ENCODE data around the gene NPPC. TPM values are rescaled to one million over a fixed set of nuclear protein-coding genes. Genes with fewer than 3 reads are reported as not detected.

The NPPC gene
- polyA plus RNA-seq, 2 of the 4 experiments (the other 2 are of a cell fraction): not detected

DNA sequence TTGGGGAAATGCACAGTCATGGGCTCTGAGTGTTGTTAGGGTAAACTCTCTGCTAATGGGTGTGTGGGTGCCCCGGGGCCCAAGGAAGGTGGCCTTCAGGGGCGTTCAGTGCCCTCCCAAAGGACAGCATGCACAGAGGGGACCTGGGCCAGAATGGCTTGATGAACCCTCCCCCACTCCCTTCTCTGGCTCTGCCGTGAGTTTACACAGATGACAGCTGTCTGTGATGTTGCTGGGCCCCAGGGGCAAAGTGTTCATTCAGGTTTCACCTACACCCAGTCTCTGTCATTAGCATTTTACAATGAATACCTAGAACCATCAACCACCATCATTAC lies 3.2 kb downstream of the NPPC start:
- no peak overlapping the region for H3K4me3 ChIP-seq
- peaks cover 4% of the 10 kb centered on the region; the same call in 1 of the 3 replicates for H3K4me1 ChIP-seq
- no peak overlapping the region for H3K27ac ChIP-seq
- no peak for ATAC-seq
- FAIRE-seq: no peak
- ChIA-PET POLR2A (no interaction called here), CTCF (interaction anchor here (1.0 to 12.7 kb wide), 9 partner anchors 12 to 521 kb away, joined by 3 to 154 read pairs (median 30); no protein-coding TSS in a partner anchor)
- WGBS (ENCODE audit: missing lambda C conversion rate): 44% methylated on average over 3 of the region's 3 CpGs
- DNase-seq (ENCODE audit: low read depth in 1 of 2, low spot score in 1 of 2): no peak
- no peak overlapping the region for H3K4me2 ChIP-seq
- no peak for TF ChIP-seq USF2 (IDR thresholded peaks at IDR 0.05)
- no peak for TF ChIP-seq POLR2AphosphoS2 (conservative IDR thresholded peaks at IDR 0.05; ENCODE audit: low read length)
- no peak for TF ChIP-seq POLR2A (IDR thresholded peaks at IDR 0.05; ENCODE audit: low read length)
- no peak for TF ChIP-seq HOXB13 (CRISPR knock-in tag; IDR thresholded peaks at IDR 0.05; ENCODE audit: low read depth)
- TF ChIP-seq RAD21 (conservative IDR thresholded peaks at IDR 0.05 in 1 of 2, IDR thresholded peaks at IDR 0.05 in 1 of 2): no peak
- no peak for TF ChIP-seq CEBPB (IDR thresholded peaks at IDR 0.05)
- no peak for TF ChIP-seq CBX2 (IDR thresholded peaks at IDR 0.05; ENCODE audit: borderline replicate concordance, low read depth)
- TF ChIP-seq FOSB (CRISPR knock-in tag; IDR thresholded peaks at IDR 0.05): no peak
- TF ChIP-seq NFE2L2 (conservative IDR thresholded peaks at IDR 0.05; ENCODE audit: low read length): no peak
- TF ChIP-seq HOXB5 (CRISPR knock-in tag; IDR thresholded peaks at IDR 0.05): no peak
- TF ChIP-seq KDM1A (IDR thresholded peaks at IDR 0.05; ENCODE audit: low read depth): no peak
- no peak for TF ChIP-seq ZFP36 (IDR thresholded peaks at IDR 0.05; ENCODE audit: borderline replicate concordance, partially characterized antibody)
- no peak for TF ChIP-seq TP53 (CRISPR knock-in tag; IDR thresholded peaks at IDR 0.05)
- H3K9me3 ChIP-seq: no peaks in the 10 kb centered on the region

GRCh38 chr2:231922311-231923009 lies 3.7 kb downstream of the NPPC start:
- no peak for TF ChIP-seq USF2 (IDR thresholded peaks at IDR 0.05)
- no peak for TF ChIP-seq SMC3 (IDR thresholded peaks at IDR 0.05)
- no peak for TF ChIP-seq POLR2AphosphoS2 (conservative IDR thresholded peaks at IDR 0.05; ENCODE audit: low read length)
- no peak for TF ChIP-seq ATOH8 (CRISPR knock-in tag; IDR thresholded peaks at IDR 0.05; ENCODE audit: low read depth)
- no peak for TF ChIP-seq TP53 (CRISPR knock-in tag; IDR thresholded peaks at IDR 0.05)
- no peak for TF ChIP-seq PHF8 (IDR thresholded peaks at IDR 0.05; ENCODE audit: borderline replicate concordance, low read depth)
- no peak for TF ChIP-seq EHMT2 (IDR thresholded peaks at IDR 0.05; ENCODE audit: low read depth)
- no peak for TF ChIP-seq EP300 (IDR thresholded peaks at IDR 0.05)
- TF ChIP-seq, protein P1, sequence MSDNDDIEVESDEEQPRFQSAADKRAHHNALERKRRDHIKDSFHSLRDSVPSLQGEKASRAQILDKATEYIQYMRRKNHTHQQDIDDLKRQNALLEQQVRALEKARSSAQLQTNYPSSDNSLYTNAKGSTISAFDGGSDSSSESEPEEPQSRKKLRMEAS (IDR thresholded peaks at IDR 0.05): no peak
- TF ChIP-seq GATA3 (IDR thresholded peaks at IDR 0.05; ENCODE audit: borderline replicate concordance): no peak
- TF ChIP-seq, protein P2, sequence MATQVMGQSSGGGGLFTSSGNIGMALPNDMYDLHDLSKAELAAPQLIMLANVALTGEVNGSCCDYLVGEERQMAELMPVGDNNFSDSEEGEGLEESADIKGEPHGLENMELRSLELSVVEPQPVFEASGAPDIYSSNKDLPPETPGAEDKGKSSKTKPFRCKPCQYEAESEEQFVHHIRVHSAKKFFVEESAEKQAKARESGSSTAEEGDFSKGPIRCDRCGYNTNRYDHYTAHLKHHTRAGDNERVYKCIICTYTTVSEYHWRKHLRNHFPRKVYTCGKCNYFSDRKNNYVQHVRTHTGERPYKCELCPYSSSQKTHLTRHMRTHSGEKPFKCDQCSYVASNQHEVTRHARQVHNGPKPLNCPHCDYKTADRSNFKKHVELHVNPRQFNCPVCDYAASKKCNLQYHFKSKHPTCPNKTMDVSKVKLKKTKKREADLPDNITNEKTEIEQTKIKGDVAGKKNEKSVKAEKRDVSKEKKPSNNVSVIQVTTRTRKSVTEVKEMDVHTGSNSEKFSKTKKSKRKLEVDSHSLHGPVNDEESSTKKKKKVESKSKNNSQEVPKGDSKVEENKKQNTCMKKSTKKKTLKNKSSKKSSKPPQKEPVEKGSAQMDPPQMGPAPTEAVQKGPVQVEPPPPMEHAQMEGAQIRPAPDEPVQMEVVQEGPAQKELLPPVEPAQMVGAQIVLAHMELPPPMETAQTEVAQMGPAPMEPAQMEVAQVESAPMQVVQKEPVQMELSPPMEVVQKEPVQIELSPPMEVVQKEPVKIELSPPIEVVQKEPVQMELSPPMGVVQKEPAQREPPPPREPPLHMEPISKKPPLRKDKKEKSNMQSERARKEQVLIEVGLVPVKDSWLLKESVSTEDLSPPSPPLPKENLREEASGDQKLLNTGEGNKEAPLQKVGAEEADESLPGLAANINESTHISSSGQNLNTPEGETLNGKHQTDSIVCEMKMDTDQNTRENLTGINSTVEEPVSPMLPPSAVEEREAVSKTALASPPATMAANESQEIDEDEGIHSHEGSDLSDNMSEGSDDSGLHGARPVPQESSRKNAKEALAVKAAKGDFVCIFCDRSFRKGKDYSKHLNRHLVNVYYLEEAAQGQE (IDR thresholded peaks at IDR 0.05): no peak
- 69% methylated on average over 15 of the region's 15 CpGs for WGBS (ENCODE audit: missing lambda C conversion rate)
- FAIRE-seq (no peak), DNase-seq (ENCODE audit: low read depth in 1 of 2, low spot score in 1 of 2) (no peak), ATAC-seq (no peak)
- no peak overlapping the region for H3K27ac ChIP-seq
- no peaks in the 10 kb centered on the region for H3K9me3 ChIP-seq
- POLR2A ChIA-PET: no interaction called here
- H3K4me1 ChIP-seq: peaks cover 4% of the 10 kb centered on the region; the same call in 1 of the 3 replicates
- CTCF ChIA-PET: interaction anchor here (0.6 to 12.7 kb wide), 8 partner anchors 17 to 600 kb away, joined by 3 to 154 read pairs (median 19); no protein-coding TSS in a partner anchor
- no peak overlapping the region for H3K4me3 ChIP-seq
- no peak overlapping the region for H3K4me2 ChIP-seq

All from A549 (cell line).